K562 (cell line): ENCODE results near the gene BCL2L12. TPM values are rescaled to one million over a fixed set of nuclear protein-coding genes. Genes with fewer than 3 reads are reported as not detected.

Source experiments
- CBFB ChIP-seq: sonication (generic); formaldehyde crosslinking; IDR thresholded peaks from 2 replicates; pipeline ENCODE4 v1.4.0; 2020; ENCODE audit warnings: mild to moderate bottlenecking, missing genetic modification reagents
- CEBPZ ChIP-seq: fragments of 150-350 bp; IDR thresholded peaks from 2 replicates; pipeline ENCODE4 v1.6.1; 2014; ENCODE audit warnings: low read depth, mild to moderate bottlenecking, low read length, borderline replicate concordance
- ETS2 ChIP-seq: IDR thresholded peaks from 2 replicates; pipeline ENCODE4 v1.6.1; 2016; ENCODE audit warnings: borderline replicate concordance, missing genetic modification characterization, mild to moderate bottlenecking, moderate library complexity, missing compliant biosample characterization; ENCODE audit not compliant: poor library complexity, severe bottlenecking
- HLTF ChIP-seq: fragments of 450-650 bp; IDR thresholded peaks from 2 replicates; pipeline ENCODE4 v1.6.1; 2016
- JUN ChIP-seq, 2 experiments: sonication (generic) in 1 of 2; formaldehyde crosslinking in 1 of 2; IDR thresholded peaks; 2 replicates each; pipeline versions ENCODE4 v1.6.1 to v1.8.0; 2012 to 2022; ENCODE audit warnings: borderline replicate concordance in 2 of 2, mild to moderate bottlenecking in 2 of 2, improper control_type of control experiment in 1 of 2, low read depth in 1 of 2, low read length in 1 of 2, missing genetic modification reagents in 1 of 2
- MTA2 ChIP-seq: fragments of 450-650 bp; IDR thresholded peaks from 2 replicates; pipeline ENCODE4 v1.6.1; 2016; ENCODE audit warnings: low read depth
- NR2C1 ChIP-seq, 2 experiments: fragments of 450-650 bp; IDR thresholded peaks; 2 replicates each; pipeline ENCODE4 v1.6.1; 2017; ENCODE audit warnings: mild to moderate bottlenecking in 2 of 2, antibody characterized with exemption in 1 of 2, inconsistent platforms in 1 of 2, missing compliant biosample characterization in 1 of 2, missing genetic modification characterization in 1 of 2
- TRIM24 ChIP-seq, 2 experiments: fragments of 450-650 bp; IDR thresholded peaks; 2 replicates each; pipeline ENCODE4 v1.6.1; 2016
- XRCC4 ChIP-seq: IDR thresholded peaks from one replicate; pipeline ENCODE4 v1.6.1; 2011; ENCODE audit not compliant: insufficient read depth, insufficient read length; ENCODE audit errors: extremely low read depth
- ZBTB33 ChIP-seq: sonication (generic); formaldehyde crosslinking; IDR thresholded peaks from 2 replicates; pipeline ENCODE4 v1.8.1; 2023; ENCODE audit warnings: mild to moderate bottlenecking, missing genetic modification reagents
- ZEB2 ChIP-seq: fragments of 450-650 bp; IDR thresholded peaks from 2 replicates; pipeline ENCODE4 v1.6.1; 2016
- polyA plus RNA-seq, 8 experiments: library from polyadenylated mRNA; depleted of rRNA in 4 of 8; stranded (reverse) in 5 of 8; unstranded in 3 of 8; fragments of >200 nt; fragmentation: Nextera tagmentation in 2 of 8; fragmentation: Illumina TruSeq in 1 of 8; extraction: Ambion mirVana in 2 of 8; extraction: Trizol in 1 of 8; gene quantifications; 2 replicates each; pipeline versions ENCODE4 v1.2.1 to v1.2.3, GENCODE V29; 2011 to 2014; ENCODE audit warnings: inconsistent platforms in 1 of 8, missing spikeins in 1 of 8
- total RNA-seq, 7 experiments: library from RNA; depleted of rRNA in 6 of 7; stranded (reverse); fragments of >200 nt in 6 of 7; fragmentation: Illumina TruSeq in 2 of 7; extraction: Trizol in 2 of 7; gene quantifications; 2 replicates each; pipeline versions ENCODE4 v1.2.1 to v1.2.3, GENCODE V29; 2011 to 2021; ENCODE audit warnings: low replicate concordance in 1 of 7
- TF ChIP-seq, protein P1 (sequence below): conservative IDR thresholded peaks from 2 replicates; pipeline ENCODE4 v1.6.1; 2011; ENCODE audit warnings: low read depth, mild to moderate bottlenecking, low read length; ENCODE audit not compliant: control insufficient read depth
- TF ChIP-seq, protein P2 (sequence below), 2 experiments: fragments of 150-350 bp in 1 of 2; IDR thresholded peaks; 2 replicates each; pipeline ENCODE4 v1.6.1; 2012 to 2016; ENCODE audit warnings: low read depth in 2 of 2, low read length in 2 of 2, mild to moderate bottlenecking in 1 of 2, moderate library complexity in 1 of 2
- TF ChIP-seq, protein P3 (sequence below): sonication (generic); formaldehyde crosslinking; IDR thresholded peaks from 2 replicates; pipeline ENCODE4 v1.8.0; 2022; ENCODE audit warnings: missing genetic modification reagents, mild to moderate bottlenecking, borderline replicate concordance

BCL2L12 gene
- total and polyA plus RNA-seq, 9 of the 15 experiments (the other 6 are each of a cell fraction or from before 2014, with no cell fraction given): 7.4 to 263 (median 81.2) TPM

DNA sequence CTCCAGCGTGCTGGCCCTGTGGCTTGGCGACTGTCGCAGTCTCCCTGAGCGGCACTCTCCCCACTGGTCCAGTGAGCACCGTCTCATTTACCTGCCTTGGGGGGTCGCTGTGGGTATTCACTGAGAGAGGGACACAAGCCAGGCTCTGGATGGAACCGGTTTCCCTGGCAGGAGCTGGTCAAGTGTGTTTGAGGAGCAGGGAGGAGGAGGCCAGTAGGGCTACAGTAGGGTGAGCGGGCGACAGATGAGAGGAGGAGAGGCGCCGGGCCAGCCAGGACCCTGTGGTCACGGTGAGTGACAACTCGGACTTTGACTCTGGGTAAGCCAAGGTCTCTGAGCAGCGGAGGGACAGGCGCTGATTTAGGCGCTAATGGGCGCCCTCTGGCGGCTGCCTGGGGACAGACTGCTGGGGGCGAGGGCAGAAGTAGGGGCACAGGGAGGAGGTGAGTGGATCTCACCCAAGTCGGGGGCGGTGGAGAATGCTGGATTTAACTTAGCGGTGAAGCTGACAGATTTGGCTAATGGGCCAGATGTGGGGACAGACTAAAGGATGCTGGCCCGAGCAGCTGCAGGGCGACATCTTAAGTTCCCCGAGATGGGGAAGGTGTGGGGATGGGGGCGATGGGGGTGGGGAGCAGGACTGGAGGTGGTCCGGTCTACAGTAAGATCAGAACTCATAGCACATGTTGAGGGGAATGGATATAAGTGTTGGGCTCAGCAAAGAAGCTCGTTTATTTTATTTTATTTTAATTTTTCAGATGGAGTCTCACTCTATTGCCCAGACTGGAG, 6.6 kb downstream of the BCL2L12 start (continued):
- TF ChIP-seq CEBPZ (no peak), TRIM24 (IDR thresholded peaks at IDR 0.05) (no peak; a peak in 1 of 4 replicates), MTA2 (no peak), ZEB2 (peak; percentile 69; the same call in 1 of the 2 replicates), XRCC4 (no peak), ETS2 (tag) (no peak), JUN (IDR thresholded peaks at IDR 0.05; ENCODE audit: borderline replicate concordance, low read depth, low read length) (no peak), JUN (CRISPR knock-in tag; IDR thresholded peaks at IDR 0.05; ENCODE audit: borderline replicate concordance) (no peak), ZBTB33 (CRISPR knock-in tag) (no peak), NR2C1 (IDR thresholded peaks at IDR 0.05) (no peak), NR2C1 (tag; IDR thresholded peaks at IDR 0.05) (no peak), HLTF (peak; percentile 78; the same call in 1 of the 2 replicates), CBFB (CRISPR knock-in tag) (no peak; the same call in 1 of the 2 replicates)
- TF ChIP-seq, protein P1, sequence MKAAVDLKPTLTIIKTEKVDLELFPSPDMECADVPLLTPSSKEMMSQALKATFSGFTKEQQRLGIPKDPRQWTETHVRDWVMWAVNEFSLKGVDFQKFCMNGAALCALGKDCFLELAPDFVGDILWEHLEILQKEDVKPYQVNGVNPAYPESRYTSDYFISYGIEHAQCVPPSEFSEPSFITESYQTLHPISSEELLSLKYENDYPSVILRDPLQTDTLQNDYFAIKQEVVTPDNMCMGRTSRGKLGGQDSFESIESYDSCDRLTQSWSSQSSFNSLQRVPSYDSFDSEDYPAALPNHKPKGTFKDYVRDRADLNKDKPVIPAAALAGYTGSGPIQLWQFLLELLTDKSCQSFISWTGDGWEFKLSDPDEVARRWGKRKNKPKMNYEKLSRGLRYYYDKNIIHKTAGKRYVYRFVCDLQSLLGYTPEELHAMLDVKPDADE: no peak
- TF ChIP-seq, protein P2, sequence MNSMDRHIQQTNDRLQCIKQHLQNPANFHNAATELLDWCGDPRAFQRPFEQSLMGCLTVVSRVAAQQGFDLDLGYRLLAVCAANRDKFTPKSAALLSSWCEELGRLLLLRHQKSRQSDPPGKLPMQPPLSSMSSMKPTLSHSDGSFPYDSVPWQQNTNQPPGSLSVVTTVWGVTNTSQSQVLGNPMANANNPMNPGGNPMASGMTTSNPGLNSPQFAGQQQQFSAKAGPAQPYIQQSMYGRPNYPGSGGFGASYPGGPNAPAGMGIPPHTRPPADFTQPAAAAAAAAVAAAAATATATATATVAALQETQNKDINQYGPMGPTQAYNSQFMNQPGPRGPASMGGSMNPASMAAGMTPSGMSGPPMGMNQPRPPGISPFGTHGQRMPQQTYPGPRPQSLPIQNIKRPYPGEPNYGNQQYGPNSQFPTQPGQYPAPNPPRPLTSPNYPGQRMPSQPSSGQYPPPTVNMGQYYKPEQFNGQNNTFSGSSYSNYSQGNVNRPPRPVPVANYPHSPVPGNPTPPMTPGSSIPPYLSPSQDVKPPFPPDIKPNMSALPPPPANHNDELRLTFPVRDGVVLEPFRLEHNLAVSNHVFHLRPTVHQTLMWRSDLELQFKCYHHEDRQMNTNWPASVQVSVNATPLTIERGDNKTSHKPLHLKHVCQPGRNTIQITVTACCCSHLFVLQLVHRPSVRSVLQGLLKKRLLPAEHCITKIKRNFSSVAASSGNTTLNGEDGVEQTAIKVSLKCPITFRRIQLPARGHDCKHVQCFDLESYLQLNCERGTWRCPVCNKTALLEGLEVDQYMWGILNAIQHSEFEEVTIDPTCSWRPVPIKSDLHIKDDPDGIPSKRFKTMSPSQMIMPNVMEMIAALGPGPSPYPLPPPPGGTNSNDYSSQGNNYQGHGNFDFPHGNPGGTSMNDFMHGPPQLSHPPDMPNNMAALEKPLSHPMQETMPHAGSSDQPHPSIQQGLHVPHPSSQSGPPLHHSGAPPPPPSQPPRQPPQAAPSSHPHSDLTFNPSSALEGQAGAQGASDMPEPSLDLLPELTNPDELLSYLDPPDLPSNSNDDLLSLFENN (IDR thresholded peaks at IDR 0.05; ENCODE audit: low read depth in 2 of 2, low read length in 2 of 2): no peak
- TF ChIP-seq, protein P3, sequence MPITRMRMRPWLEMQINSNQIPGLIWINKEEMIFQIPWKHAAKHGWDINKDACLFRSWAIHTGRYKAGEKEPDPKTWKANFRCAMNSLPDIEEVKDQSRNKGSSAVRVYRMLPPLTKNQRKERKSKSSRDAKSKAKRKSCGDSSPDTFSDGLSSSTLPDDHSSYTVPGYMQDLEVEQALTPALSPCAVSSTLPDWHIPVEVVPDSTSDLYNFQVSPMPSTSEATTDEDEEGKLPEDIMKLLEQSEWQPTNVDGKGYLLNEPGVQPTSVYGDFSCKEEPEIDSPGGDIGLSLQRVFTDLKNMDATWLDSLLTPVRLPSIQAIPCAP (CRISPR knock-in tag): no peak
